ENCODE results near the gene KERA. TPM values are rescaled to one million over a fixed set of nuclear protein-coding genes. Genes with fewer than 3 reads are reported as not detected.

The KERA gene
- total RNA-seq, 4 donors from 2014 or later = not detected

DNA sequence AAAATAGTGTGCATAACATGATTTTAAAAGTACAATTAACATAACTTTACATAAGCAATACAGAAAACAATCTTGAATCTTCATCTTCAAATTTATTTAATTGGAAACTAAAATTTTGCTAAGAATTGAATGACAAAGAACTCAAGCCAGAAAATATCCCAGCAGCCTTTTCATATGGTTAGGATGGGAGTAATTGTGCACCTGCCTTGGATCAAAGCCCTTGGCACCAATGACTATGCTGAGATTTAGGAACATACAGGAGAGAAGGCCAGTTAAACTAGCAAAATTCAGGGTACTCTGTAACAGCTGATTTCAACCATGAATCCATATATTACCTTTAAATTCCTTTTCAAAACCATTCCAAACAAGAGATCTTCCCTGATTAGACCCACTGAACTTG lies 5.8 kb downstream of the KERA start:
- H3K36me3 ChIP-seq = no peaks in the 10 kb centered on the region
- no peaks in the 10 kb centered on the region for H3K27me3 ChIP-seq
- H3K27ac ChIP-seq = no peak overlapping the region
- peaks cover 0 to 6% (median 0%) of the 10 kb centered on the region in 4 donors for H3K4me1 ChIP-seq
- H3K4me3 ChIP-seq = no peak overlapping the region
- TF ChIP-seq, protein P1, sequence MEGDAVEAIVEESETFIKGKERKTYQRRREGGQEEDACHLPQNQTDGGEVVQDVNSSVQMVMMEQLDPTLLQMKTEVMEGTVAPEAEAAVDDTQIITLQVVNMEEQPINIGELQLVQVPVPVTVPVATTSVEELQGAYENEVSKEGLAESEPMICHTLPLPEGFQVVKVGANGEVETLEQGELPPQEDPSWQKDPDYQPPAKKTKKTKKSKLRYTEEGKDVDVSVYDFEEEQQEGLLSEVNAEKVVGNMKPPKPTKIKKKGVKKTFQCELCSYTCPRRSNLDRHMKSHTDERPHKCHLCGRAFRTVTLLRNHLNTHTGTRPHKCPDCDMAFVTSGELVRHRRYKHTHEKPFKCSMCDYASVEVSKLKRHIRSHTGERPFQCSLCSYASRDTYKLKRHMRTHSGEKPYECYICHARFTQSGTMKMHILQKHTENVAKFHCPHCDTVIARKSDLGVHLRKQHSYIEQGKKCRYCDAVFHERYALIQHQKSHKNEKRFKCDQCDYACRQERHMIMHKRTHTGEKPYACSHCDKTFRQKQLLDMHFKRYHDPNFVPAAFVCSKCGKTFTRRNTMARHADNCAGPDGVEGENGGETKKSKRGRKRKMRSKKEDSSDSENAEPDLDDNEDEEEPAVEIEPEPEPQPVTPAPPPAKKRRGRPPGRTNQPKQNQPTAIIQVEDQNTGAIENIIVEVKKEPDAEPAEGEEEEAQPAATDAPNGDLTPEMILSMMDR (IDR thresholded peaks at IDR 0.05) = no peak
- TF ChIP-seq EP300 (IDR thresholded peaks at IDR 0.05) (no peak), POLR2A (IDR thresholded peaks at IDR 0.05) (no peak)
- DNase-seq (ENCODE audit: low spot score in 2 of 2) = no peak
- no peaks in the 10 kb centered on the region for H3K9me3 ChIP-seq

DNA sequence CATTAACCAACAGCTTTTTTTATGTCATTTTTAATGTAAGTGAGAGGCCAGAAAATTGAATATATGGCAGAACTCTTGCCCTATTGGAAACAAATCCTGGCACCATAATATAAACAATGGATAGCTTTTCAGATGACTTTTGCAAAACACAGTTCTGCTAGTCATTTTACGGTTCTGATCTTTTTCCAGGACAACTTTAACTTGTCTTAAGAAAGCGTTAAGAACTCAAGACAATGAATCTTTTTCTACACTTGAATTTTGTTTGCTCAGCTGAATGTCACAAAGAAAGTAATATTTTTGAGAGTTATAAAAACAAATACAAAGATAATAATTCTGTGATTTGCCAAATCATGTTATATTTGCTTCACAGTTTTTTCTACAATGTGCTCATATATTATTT lies 13.2 kb downstream of the KERA start:
- TF ChIP-seq, protein P1 (IDR thresholded peaks at IDR 0.05) = no peak
- TF ChIP-seq POLR2A (IDR thresholded peaks at IDR 0.05) = no peak
- TF ChIP-seq EP300 (IDR thresholded peaks at IDR 0.05) = no peak
- H3K9me3 ChIP-seq = no peaks in the 10 kb centered on the region
- no peak overlapping the region for H3K27ac ChIP-seq
- WGBS, 2 donors = 42 to 50% methylated on average over 2 of the region's 2 CpGs
- no peak for DNase-seq (ENCODE audit: low spot score in 2 of 2)
- H3K36me3 ChIP-seq = no peaks in the 10 kb centered on the region
- no peaks in the 10 kb centered on the region for H3K4me1 ChIP-seq
- no peaks in the 10 kb centered on the region for H3K27me3 ChIP-seq
- H3K4me3 ChIP-seq = no peak overlapping the region

DNA sequence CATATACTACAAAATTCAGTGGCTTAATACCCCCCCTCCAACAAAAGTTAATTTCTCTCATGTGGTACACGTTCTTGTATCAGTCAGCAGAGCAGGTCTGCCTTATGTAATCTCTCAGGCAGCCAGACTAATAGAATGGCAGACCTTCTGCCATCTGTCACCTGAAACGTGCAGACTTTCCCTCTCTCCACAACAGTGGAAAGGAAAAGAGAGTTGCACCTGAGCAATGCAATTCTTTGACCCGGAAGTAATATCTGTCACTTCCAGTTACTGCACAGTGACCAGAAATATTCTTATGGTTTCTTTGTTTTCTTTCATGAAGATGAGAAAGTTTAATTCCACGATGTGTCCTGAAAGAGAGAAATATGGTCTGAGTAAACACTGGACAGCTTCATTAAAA lies 14.4 kb downstream of the KERA start:
- TF ChIP-seq, protein P1 (IDR thresholded peaks at IDR 0.05) = no peak
- TF ChIP-seq POLR2A (IDR thresholded peaks at IDR 0.05) (no peak), EP300 (IDR thresholded peaks at IDR 0.05) (no peak)
- WGBS, 2 donors = 63 to 66% methylated on average over 4 of the region's 4 CpGs
- H3K4me1 ChIP-seq = no peaks in the 10 kb centered on the region
- no peak overlapping the region for H3K4me3 ChIP-seq
- H3K27me3 ChIP-seq = no peaks in the 10 kb centered on the region
- no peak overlapping the region for H3K27ac ChIP-seq
- no peak for DNase-seq (ENCODE audit: low spot score in 2 of 2)
- no peaks in the 10 kb centered on the region for H3K9me3 ChIP-seq
- no peaks in the 10 kb centered on the region for H3K36me3 ChIP-seq

DNA sequence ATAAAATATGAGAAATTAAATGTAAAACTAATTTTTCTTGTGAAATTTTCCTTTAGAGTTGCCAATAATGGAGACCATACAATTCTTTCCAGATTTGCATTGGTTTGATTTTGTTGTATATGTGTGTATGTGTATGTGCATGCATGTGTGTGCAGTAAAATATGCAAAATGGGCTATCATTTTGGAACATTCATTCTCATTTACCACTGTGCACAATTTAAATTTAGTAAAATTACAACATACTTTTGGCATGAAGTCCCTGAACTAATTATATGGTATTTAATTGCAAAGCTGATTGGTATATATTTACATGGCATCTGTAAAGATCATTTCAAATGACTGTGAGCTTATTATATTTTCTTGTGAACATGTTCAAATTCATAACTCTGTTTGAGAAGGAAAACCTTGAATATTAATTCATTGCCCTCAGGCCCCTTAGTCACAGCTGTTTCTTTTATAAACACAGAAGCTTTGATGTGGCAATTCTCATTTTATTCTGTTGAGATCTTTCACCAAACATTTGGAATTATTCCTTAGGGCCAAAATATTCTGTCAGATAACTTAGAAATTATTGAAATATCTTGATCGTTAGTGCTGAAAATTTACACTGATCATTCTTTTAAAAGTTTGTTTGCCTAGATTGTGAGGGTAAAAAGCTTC lies 17.6 kb downstream of the KERA start:
- Histone ChIP-seq H3K36me3 (no peaks in the 10 kb centered on the region), H3K4me1 (no peaks in the 10 kb centered on the region), H3K9me3 (no peaks in the 10 kb centered on the region), H3K27me3 (no peaks in the 10 kb centered on the region), H3K4me3 (no peak overlapping the region), H3K27ac (no peak overlapping the region)
- 30 to 37% methylated on average over 1 of the region's 1 CpG for WGBS, 2 donors
- no peak for DNase-seq (ENCODE audit: low spot score in 2 of 2)
- TF ChIP-seq POLR2A (IDR thresholded peaks at IDR 0.05) (no peak), EP300 (IDR thresholded peaks at IDR 0.05) (no peak)
- TF ChIP-seq, protein P1 (IDR thresholded peaks at IDR 0.05) = no peak

DNA sequence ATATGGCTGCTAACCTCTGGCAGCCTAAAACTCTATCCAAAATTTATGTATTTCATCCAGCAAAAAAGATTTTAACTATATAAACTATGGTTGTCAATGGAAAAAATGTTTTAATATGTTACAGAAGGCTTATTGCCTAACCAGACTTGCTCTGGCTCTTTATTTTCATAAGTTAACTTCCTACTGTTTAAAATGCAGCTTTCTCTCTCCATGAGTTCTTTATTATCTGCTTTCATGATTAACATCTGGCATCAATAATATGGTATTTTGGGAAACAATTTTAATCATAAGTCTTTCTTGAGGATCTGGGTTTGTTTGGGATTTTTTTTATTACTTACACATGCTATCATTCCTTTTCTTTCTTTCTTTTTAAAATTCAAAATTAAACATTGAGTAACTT lies 20.5 kb downstream of the KERA start:
- TF ChIP-seq POLR2A (IDR thresholded peaks at IDR 0.05) (no peak), EP300 (IDR thresholded peaks at IDR 0.05) (no peak)
- TF ChIP-seq, protein P1 (IDR thresholded peaks at IDR 0.05) = no peak
- H3K4me1 ChIP-seq = no peaks in the 10 kb centered on the region
- H3K27me3 ChIP-seq = no peaks in the 10 kb centered on the region
- H3K36me3 ChIP-seq = no peaks in the 10 kb centered on the region
- no peaks in the 10 kb centered on the region for H3K9me3 ChIP-seq
- DNase-seq (ENCODE audit: low spot score in 2 of 2) = no peak
- no peak overlapping the region for H3K4me3 ChIP-seq
- H3K27ac ChIP-seq = peak overlapping the region in 1 of 4 donors; percentile 30
